OCI-LY1 (cell line): Measurements from ENCODE around the gene ZNF668.

Experiments
- H2AFZ ChIP-seq: fragments of 200-600 bp; sonication (generic), shearing (Covaris generic); 2 replicates; pipeline ENCODE4 v1.6.0; 2014; ENCODE audit warnings: antibody characterized with exemption, mild to moderate bottlenecking, low read length
- H3F3A ChIP-seq: fragments of 200-600 bp; sonication (generic), shearing (Covaris generic); 2 replicates; pipeline ENCODE4 v1.6.0; 2014; ENCODE audit warnings: mild to moderate bottlenecking, antibody characterized with exemption, low read length, moderate library complexity; ENCODE audit not compliant: insufficient read depth
- H3K27ac ChIP-seq: fragments of 200-600 bp; sonication (generic); 2 replicates; pipeline ENCODE4 v1.5.1; 2014; ENCODE audit warnings: low read length, mixed run types, mild to moderate bottlenecking, low read depth; ENCODE audit not compliant: poor library complexity, severe bottlenecking
- H3K27me3 ChIP-seq: fragments of 200-600 bp; sonication (generic); 2 replicates; pipeline ENCODE4 v1.6.0; 2014; ENCODE audit warnings: antibody characterized with exemption, mild to moderate bottlenecking, low read length, moderate library complexity; ENCODE audit not compliant: insufficient read depth
- H3K36me3 ChIP-seq: fragments of 200-600 bp; sonication (generic); 2 replicates; pipeline ENCODE4 v1.6.1; 2014; ENCODE audit warnings: mild to moderate bottlenecking, antibody characterized with exemption, low read length, moderate library complexity, mixed read lengths; ENCODE audit not compliant: insufficient read depth
- H3K4me1 ChIP-seq: fragments of 200-600 bp; sonication (generic); 2 replicates; pipeline ENCODE4 v1.5.1; 2014; ENCODE audit warnings: mild to moderate bottlenecking, low read length, moderate library complexity; ENCODE audit not compliant: insufficient read depth, severe bottlenecking
- H3K4me2 ChIP-seq: fragments of 200-600 bp; sonication (generic), shearing (Covaris generic); 2 replicates; pipeline ENCODE4 v1.6.1; 2014; ENCODE audit warnings: low read length
- H3K4me3 ChIP-seq: fragments of 200-600 bp; sonication (generic); 2 replicates; pipeline ENCODE4 v1.5.1; 2014; ENCODE audit warnings: low read length, low read depth, mild to moderate bottlenecking, mixed read lengths; ENCODE audit not compliant: poor library complexity, severe bottlenecking
- H3K79me2 ChIP-seq: fragments of 200-600 bp; shearing (Covaris generic); 2 replicates; pipeline ENCODE4 v1.6.1; 2016; ENCODE audit warnings: mixed run types, low read length, mixed read lengths; ENCODE audit not compliant: insufficient read depth
- H3K9ac ChIP-seq: fragments of 200-600 bp; sonication (generic), shearing (Covaris generic); 2 replicates; pipeline ENCODE4 v1.6.1; 2014; ENCODE audit warnings: mild to moderate bottlenecking, low read length, mixed read lengths
- H3K9me2 ChIP-seq: fragments of 200-600 bp; sonication (generic), shearing (Covaris generic); 2 replicates; pipeline ENCODE4 v1.6.1; 2014; ENCODE audit warnings: low read depth, mild to moderate bottlenecking, low read length, mixed read lengths
- H3K9me3 ChIP-seq: fragments of 200-600 bp; shearing (Covaris generic); 2 replicates; pipeline ENCODE4 v1.6.1; 2014; ENCODE audit warnings: low read length, mixed read lengths
- H4K20me1 ChIP-seq: fragments of 200-600 bp; sonication (generic), shearing (Covaris generic); 2 replicates; pipeline ENCODE4 v1.6.0; 2016; ENCODE audit warnings: mild to moderate bottlenecking, low read length; ENCODE audit not compliant: insufficient read depth
- EZH2 ChIP-seq: fragments of 200-600 bp; sonication (generic), shearing (Covaris generic); IDR thresholded peaks from 2 replicates; pipeline ENCODE4 v1.8.0; 2017; ENCODE audit warnings: borderline replicate concordance, mixed run types, mild to moderate bottlenecking, antibody characterized with exemption, low read length, moderate library complexity, mixed read lengths
- TF ChIP-seq, protein P1 (sequence below): fragments of 200-600 bp; sonication (generic), shearing (Covaris generic); IDR thresholded peaks from 2 replicates; pipeline ENCODE4 v1.5.1; 2017; ENCODE audit warnings: mild to moderate bottlenecking, antibody characterized with exemption, low read length, moderate library complexity, mixed read lengths

ZNF668 gene

DNA sequence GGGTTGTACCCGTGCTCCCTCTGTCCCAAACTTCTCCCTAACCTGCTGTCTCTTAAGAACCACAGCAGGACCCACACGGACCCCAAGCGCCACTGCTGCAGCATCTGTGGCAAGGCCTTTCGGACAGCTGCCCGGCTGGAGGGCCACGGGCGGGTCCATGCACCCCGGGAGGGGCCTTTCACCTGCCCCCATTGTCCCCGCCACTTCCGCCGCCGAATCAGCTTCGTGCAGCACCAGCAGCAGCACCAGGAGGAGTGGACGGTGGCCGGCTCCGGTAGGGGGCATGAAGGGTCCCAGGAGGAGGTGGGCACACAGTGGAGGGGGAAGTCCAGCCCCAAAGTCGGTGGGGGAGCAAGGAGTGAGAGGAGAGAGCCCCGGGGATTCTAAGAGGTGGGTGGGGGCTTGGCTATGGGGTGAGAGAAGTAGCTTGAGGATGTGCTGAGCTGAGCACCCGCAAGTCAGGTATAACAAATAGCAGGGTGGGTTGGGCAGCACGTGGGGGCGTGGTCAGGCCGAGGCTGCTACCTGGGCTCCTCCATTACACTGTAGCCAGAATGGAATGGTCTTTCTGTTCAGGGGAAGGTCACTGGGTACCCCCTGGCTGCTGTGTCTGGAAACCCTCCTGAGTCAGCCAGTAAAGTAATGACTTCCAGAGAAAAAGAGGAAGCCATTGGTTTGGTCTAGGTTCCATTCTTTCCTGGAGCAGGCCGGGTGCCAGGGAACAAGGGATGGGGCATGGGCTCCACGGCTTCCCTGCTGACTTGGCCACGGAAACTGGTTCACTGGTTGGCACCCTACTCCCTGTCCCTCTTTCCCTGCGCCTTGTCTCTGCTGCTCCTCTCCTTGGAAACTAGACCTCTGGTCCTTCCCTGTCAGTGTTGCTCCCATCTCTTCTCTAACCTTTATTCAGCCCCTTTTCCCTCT lies 7.7 kb upstream of the ZNF668 start:
- no peaks in the 10 kb centered on the region for H3K79me2 ChIP-seq
- H3K9me2 ChIP-seq: no peaks in the 10 kb centered on the region
- no peak for TF ChIP-seq EZH2
- TF ChIP-seq, protein P1, sequence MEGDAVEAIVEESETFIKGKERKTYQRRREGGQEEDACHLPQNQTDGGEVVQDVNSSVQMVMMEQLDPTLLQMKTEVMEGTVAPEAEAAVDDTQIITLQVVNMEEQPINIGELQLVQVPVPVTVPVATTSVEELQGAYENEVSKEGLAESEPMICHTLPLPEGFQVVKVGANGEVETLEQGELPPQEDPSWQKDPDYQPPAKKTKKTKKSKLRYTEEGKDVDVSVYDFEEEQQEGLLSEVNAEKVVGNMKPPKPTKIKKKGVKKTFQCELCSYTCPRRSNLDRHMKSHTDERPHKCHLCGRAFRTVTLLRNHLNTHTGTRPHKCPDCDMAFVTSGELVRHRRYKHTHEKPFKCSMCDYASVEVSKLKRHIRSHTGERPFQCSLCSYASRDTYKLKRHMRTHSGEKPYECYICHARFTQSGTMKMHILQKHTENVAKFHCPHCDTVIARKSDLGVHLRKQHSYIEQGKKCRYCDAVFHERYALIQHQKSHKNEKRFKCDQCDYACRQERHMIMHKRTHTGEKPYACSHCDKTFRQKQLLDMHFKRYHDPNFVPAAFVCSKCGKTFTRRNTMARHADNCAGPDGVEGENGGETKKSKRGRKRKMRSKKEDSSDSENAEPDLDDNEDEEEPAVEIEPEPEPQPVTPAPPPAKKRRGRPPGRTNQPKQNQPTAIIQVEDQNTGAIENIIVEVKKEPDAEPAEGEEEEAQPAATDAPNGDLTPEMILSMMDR: no peak
- H3K9me3 ChIP-seq: no peaks in the 10 kb centered on the region
- H2AFZ ChIP-seq: no peak overlapping the region
- H3F3A ChIP-seq: no peaks in the 10 kb centered on the region
- H3K4me3 ChIP-seq: no peak overlapping the region
- no peak overlapping the region for H3K4me2 ChIP-seq
- no peaks in the 10 kb centered on the region for H3K27me3 ChIP-seq
- peaks cover 61% of the 10 kb centered on the region for H3K36me3 ChIP-seq
- no peaks in the 10 kb centered on the region for H4K20me1 ChIP-seq
- no peak overlapping the region for H3K9ac ChIP-seq
- H3K27ac ChIP-seq: no peak overlapping the region
- no peaks in the 10 kb centered on the region for H3K4me1 ChIP-seq

DNA sequence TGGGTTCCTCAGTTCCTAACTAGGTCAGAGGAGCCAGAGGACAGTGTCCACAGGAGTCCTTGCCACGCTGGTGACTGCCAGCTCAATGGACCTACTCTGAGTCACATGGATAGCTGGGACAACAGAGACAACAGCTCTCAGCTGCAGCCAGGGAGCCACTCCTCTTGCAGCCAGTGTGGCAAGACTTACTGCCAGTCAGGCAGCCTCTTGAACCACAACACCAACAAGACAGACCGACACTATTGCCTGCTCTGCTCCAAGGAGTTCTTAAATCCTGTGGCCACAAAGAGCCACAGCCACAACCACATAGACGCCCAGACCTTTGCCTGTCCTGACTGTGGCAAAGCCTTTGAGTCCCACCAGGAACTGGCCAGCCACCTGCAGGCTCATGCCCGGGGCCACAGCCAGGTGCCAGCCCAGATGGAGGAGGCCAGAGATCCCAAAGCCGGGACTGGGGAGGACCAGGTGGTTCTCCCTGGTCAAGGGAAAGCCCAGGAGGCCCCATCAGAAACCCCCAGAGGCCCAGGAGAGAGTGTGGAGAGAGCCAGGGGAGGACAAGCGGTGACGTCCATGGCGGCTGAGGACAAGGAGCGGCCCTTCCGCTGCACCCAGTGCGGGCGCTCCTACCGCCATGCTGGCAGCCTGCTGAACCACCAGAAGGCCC lies 6.8 kb upstream of the ZNF668 start:
- Histone ChIP-seq H3K9me3 (no peaks in the 10 kb centered on the region), H3F3A (no peaks in the 10 kb centered on the region), H3K27me3 (no peaks in the 10 kb centered on the region), H3K4me1 (no peaks in the 10 kb centered on the region), H3K9ac (no peak overlapping the region), H3K79me2 (no peaks in the 10 kb centered on the region), H3K9me2 (no peaks in the 10 kb centered on the region), H3K4me3 (no peak overlapping the region), H3K27ac (no peak overlapping the region), H3K4me2 (no peak overlapping the region), H4K20me1 (no peaks in the 10 kb centered on the region), H2AFZ (no peak overlapping the region), H3K36me3 (peaks cover 69% of the 10 kb centered on the region)
- TF ChIP-seq EZH2: no peak
- TF ChIP-seq, protein P1: no peak

DNA sequence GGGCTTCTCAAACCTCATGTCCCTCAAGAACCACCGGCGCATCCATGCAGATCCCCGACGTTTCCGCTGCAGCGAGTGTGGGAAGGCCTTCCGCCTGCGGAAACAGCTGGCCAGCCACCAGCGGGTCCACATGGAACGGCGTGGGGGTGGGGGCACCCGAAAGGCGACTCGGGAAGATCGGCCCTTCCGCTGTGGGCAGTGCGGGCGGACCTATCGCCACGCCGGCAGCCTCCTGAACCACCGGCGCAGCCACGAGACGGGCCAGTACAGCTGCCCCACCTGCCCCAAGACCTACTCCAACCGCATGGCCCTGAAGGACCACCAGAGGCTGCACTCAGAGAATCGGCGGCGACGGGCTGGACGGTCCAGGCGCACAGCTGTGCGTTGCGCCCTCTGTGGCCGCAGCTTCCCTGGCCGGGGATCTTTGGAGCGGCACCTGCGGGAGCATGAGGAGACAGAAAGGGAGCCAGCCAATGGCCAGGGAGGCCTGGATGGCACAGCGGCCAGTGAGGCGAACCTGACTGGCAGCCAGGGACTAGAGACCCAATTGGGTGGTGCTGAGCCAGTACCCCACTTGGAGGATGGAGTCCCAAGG lies 6.1 kb upstream of the ZNF668 start:
- Histone ChIP-seq H3K36me3 (peaks cover 69% of the 10 kb centered on the region), H3K27me3 (no peaks in the 10 kb centered on the region), H3K9me2 (no peaks in the 10 kb centered on the region), H2AFZ (no peak overlapping the region), H4K20me1 (no peaks in the 10 kb centered on the region), H3K4me3 (no peak overlapping the region), H3K4me1 (peaks cover 5% of the 10 kb centered on the region), H3K4me2 (no peak overlapping the region), H3K79me2 (no peaks in the 10 kb centered on the region), H3K9me3 (no peaks in the 10 kb centered on the region), H3K27ac (no peak overlapping the region), H3K9ac (no peak overlapping the region), H3F3A (no peaks in the 10 kb centered on the region)
- no peak for TF ChIP-seq EZH2
- TF ChIP-seq, protein P1: no peak
